Trophoblast cell (in vitro differentiated cells and primary cell): ENCODE data around the gene RARB.
A peak's percentile ranks its signal among the peaks of the same experiment; 100 is the strongest.

ENCODE experiments used
- DNase-seq, 2 donors: peaks; one replicate each; pipeline ENCODE4 v3.0.0-alpha.2; 2016
- H2AFZ ChIP-seq: 2 replicates; pipeline ENCODE4 v1.6.1; 2013; ENCODE audit warnings: low read length, moderate library complexity, mild to moderate bottlenecking; ENCODE audit not compliant: insufficient read depth, poor library complexity
- H2AK5ac ChIP-seq: 2 replicates; pipeline ENCODE4 v1.6.1; 2013; ENCODE audit warnings: mild to moderate bottlenecking, low read length
- H2BK120ac ChIP-seq: 2 replicates; pipeline ENCODE4 v1.6.1; 2013; ENCODE audit warnings: low read length, mild to moderate bottlenecking, moderate library complexity; ENCODE audit not compliant: insufficient read depth, poor library complexity
- H2BK12ac ChIP-seq: 2 replicates; pipeline ENCODE4 v1.6.1; 2013; ENCODE audit warnings: mild to moderate bottlenecking, low read length, moderate library complexity
- H2BK5ac ChIP-seq: 2 replicates; pipeline ENCODE4 v1.6.1; 2013; ENCODE audit warnings: low read length, low read depth, moderate library complexity, mild to moderate bottlenecking; ENCODE audit not compliant: poor library complexity
- H3K14ac ChIP-seq: 2 replicates; pipeline ENCODE4 v1.6.1; 2013; ENCODE audit warnings: mild to moderate bottlenecking, low read length
- H3K18ac ChIP-seq: 2 replicates; pipeline ENCODE4 v1.6.1; 2013; ENCODE audit warnings: mild to moderate bottlenecking, low read length
- H3K23ac ChIP-seq: 2 replicates; pipeline ENCODE4 v1.6.1; 2013; ENCODE audit warnings: low read length
- H3K27ac ChIP-seq: 2 replicates; pipeline ENCODE4 v1.5.1; 2013; ENCODE audit warnings: low read depth, mild to moderate bottlenecking, inconsistent platforms, low read length, moderate library complexity
- H3K27me3 ChIP-seq: 2 replicates; pipeline ENCODE4 v1.6.1; 2013; ENCODE audit warnings: inconsistent platforms, mild to moderate bottlenecking, low read length, moderate library complexity; ENCODE audit not compliant: insufficient read depth
- H3K36me3 ChIP-seq, 2 experiments: 1 replicate in 1 of 2; 2 replicates in 1 of 2; pipeline ENCODE4 v1.6.1; 2013; ENCODE audit warnings: low read length in 2 of 2, mild to moderate bottlenecking in 2 of 2, moderate library complexity in 1 of 2; ENCODE audit not compliant: insufficient read depth in 2 of 2, control insufficient read depth in 1 of 2
- H3K4ac ChIP-seq: 2 replicates; pipeline ENCODE4 v1.6.1; 2013; ENCODE audit warnings: low read depth, mild to moderate bottlenecking, low read length, moderate library complexity
- H3K4me1 ChIP-seq, 2 experiments: 1 replicate in 1 of 2; 2 replicates in 1 of 2; pipeline ENCODE4 v1.6.1; 2013; ENCODE audit warnings: low read length in 2 of 2, mild to moderate bottlenecking in 2 of 2, moderate library complexity in 1 of 2; ENCODE audit not compliant: insufficient read depth in 2 of 2, control insufficient read depth in 1 of 2
- H3K4me2 ChIP-seq: 2 replicates; pipeline ENCODE4 v1.6.1; 2013; ENCODE audit warnings: inconsistent platforms, mild to moderate bottlenecking, low read length, moderate library complexity
- H3K4me3 ChIP-seq: 2 replicates; pipeline ENCODE4 v1.5.1; 2013; ENCODE audit warnings: mild to moderate bottlenecking, low read depth, low read length, inconsistent platforms
- H3K79me1 ChIP-seq: one replicate; pipeline ENCODE4 v1.6.1; 2013; ENCODE audit warnings: low read length
- H3K79me2 ChIP-seq: 2 replicates; pipeline ENCODE4 v1.6.1; 2013; ENCODE audit warnings: low read length, mild to moderate bottlenecking; ENCODE audit not compliant: control insufficient read depth, insufficient read depth, poor library complexity
- H3K9ac ChIP-seq: 2 replicates; pipeline ENCODE4 v1.6.1; 2013; ENCODE audit warnings: mild to moderate bottlenecking, low read length
- H3K9me3 ChIP-seq: 2 replicates; pipeline ENCODE4 v1.6.1; 2013; ENCODE audit warnings: low read depth, mild to moderate bottlenecking, control low read depth, inconsistent platforms, low read length; ENCODE audit not compliant: insufficient read depth
- H4K12ac ChIP-seq: 2 replicates; pipeline ENCODE4 v1.6.1; 2013; ENCODE audit warnings: low read depth, mild to moderate bottlenecking, low read length, moderate library complexity
- H4K8ac ChIP-seq: 2 replicates; pipeline ENCODE4 v1.6.1; 2013; ENCODE audit warnings: low read depth, mild to moderate bottlenecking, low read length, moderate library complexity
- H4K91ac ChIP-seq: one replicate; pipeline ENCODE4 v1.6.1; 2013; ENCODE audit warnings: low read depth, mild to moderate bottlenecking, low read length, moderate library complexity
- WGBS: extraction: QIAGEN DNeasy Blood & Tissue Kit; methylation state at CpG from one replicate; pipeline ENCODE4 v1.1.7; 2013; ENCODE audit warnings: missing lambda C conversion rate; ENCODE audit not compliant: insufficient read length, insufficient coverage; ENCODE audit errors: extremely low coverage; 5-methylcytosine and 5-hydroxymethylcytosine counted together

Gene RARB

GRCh38 chr3:25396251-25396650 is 31.8 kb upstream of the RARB start:
- no peak overlapping the region for H3K9ac ChIP-seq
- no peak for DNase-seq
- no peak overlapping the region for H2AK5ac ChIP-seq
- peak overlapping the region; percentile 25 for H3K18ac ChIP-seq
- H2BK12ac ChIP-seq, result peak overlapping the region; percentile 42
- H3K79me1 ChIP-seq, result peaks cover 4% of the 10 kb centered on the region
- no peak overlapping the region for H3K4me3 ChIP-seq
- H2AFZ ChIP-seq, result no peak overlapping the region
- peaks cover 6 to 10% of the 10 kb centered on the region in 2 experiments for H3K4me1 ChIP-seq
- no peak overlapping the region for H3K27ac ChIP-seq
- H2BK120ac ChIP-seq, result no peak overlapping the region
- no peak overlapping the region for H3K14ac ChIP-seq
- no peaks in the 10 kb centered on the region for H3K36me3 ChIP-seq
- no peak overlapping the region for H4K8ac ChIP-seq
- H4K91ac ChIP-seq, result no peak overlapping the region
- H3K27me3 ChIP-seq, result no peaks in the 10 kb centered on the region
- H3K4ac ChIP-seq, result no peak overlapping the region
- no peaks in the 10 kb centered on the region for H3K9me3 ChIP-seq
- no peak overlapping the region for H4K12ac ChIP-seq
- H2BK5ac ChIP-seq, result no peak overlapping the region
- H3K4me2 ChIP-seq, result no peak overlapping the region
- no peak overlapping the region for H3K23ac ChIP-seq
- WGBS, result no CpG with 5 or more reads among the region's 2 CpGs
- no peaks in the 10 kb centered on the region for H3K79me2 ChIP-seq

DNA sequence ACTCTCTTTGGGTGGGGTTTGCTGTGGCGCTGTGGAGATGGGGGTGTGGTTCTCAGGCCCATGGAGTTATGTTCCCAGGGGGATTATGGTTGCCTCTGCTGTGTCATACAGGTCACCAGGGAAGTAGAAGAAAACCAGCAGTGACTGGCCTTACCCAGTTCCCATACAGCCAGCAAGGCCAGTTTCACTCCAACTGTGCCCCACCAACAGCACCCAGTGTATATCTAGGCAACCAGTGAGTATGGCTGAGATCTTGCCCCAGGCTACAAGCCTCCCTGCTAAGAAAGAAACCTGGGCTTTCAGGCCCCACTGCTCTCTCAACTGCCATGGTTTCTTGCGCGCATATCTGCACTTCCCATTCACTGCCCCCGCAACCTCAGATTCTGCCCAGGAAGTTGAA is 31.4 kb upstream of the RARB start:
- Histone ChIP-seq H3K36me3 (no peaks in the 10 kb centered on the region), H3K14ac (peak overlapping the region; percentile 57), H2BK12ac (peak overlapping the region; percentile 61), H2BK5ac (no peak overlapping the region), H3K4me1 (peaks cover 6 to 10% of the 10 kb centered on the region in 2 experiments), H3K9ac (no peak overlapping the region), H3K4me3 (no peak overlapping the region), H3K4me2 (no peak overlapping the region), H3K79me1 (peaks cover 4% of the 10 kb centered on the region), H2AK5ac (peak overlapping the region; percentile 84), H4K91ac (peak overlapping the region; percentile 60), H3K27ac (no peak overlapping the region), H4K12ac (no peak overlapping the region), H4K8ac (peak overlapping the region; percentile 22), H3K4ac (no peak overlapping the region), H3K18ac (peak overlapping the region; percentile 25), H3K79me2 (no peaks in the 10 kb centered on the region), H3K9me3 (no peaks in the 10 kb centered on the region), H3K23ac (no peak overlapping the region), H2AFZ (no peak overlapping the region), H3K27me3 (no peaks in the 10 kb centered on the region), H2BK120ac (peak overlapping the region; percentile 63)
- DNase-seq, result no peak
- WGBS, result no CpG with 5 or more reads among the region's 4 CpGs

- Histone ChIP-seq H2BK12ac (no peak overlapping the region), H4K91ac (no peak overlapping the region), H3K9ac (no peak overlapping the region), H3K4me3 (no peak overlapping the region), H2AK5ac (no peak overlapping the region), H3K27me3 (no peaks in the 10 kb centered on the region), H3K9me3 (no peaks in the 10 kb centered on the region), H2BK5ac (peak overlapping the region; percentile 11), H2BK120ac (peak overlapping the region; percentile 63), H3K18ac (no peak overlapping the region), H3K79me2 (no peaks in the 10 kb centered on the region), H3K4me1 (peaks cover 6 to 10% of the 10 kb centered on the region in 2 experiments), H3K79me1 (peaks cover 4% of the 10 kb centered on the region), H4K12ac (no peak overlapping the region), H4K8ac (no peak overlapping the region), H3K4me2 (no peak overlapping the region), H3K23ac (no peak overlapping the region), H2AFZ (peak overlapping the region; percentile 23), H3K27ac (no peak overlapping the region), H3K4ac (no peak overlapping the region), H3K36me3 (no peaks in the 10 kb centered on the region), H3K14ac (no peak overlapping the region)
- no peak for DNase-seq
- no CpG with 5 or more reads among the region's 2 CpGs for WGBS
Measured at GRCh38 chr3:25397150-25397549, 30.9 kb upstream of the RARB start.

DNA sequence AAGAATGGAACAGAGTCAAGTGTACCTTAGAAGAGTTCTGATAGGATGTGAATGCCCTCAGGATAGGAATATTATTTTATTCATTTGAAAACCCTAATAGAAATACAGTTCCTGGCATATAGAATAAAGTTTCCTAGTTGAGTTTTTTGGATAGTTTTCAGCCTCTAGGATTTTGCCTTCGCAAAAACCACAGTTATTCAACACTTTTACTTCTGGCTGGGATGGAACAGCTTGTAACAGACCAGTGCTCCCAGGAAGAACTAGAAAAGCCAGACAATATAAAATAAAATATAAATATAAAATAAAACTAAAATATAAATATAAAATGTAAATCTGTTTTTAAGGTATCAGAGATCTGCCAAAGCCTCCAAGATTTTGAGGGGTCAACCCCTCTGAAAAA is 27.5 kb upstream of the RARB start:
- H2AK5ac ChIP-seq, result no peak overlapping the region
- H3K14ac ChIP-seq, result no peak overlapping the region
- H3K79me1 ChIP-seq, result peaks cover 4% of the 10 kb centered on the region
- WGBS, result no CpG with 5 or more reads among the region's 1 CpG
- peaks cover 6 to 10% of the 10 kb centered on the region in 2 experiments for H3K4me1 ChIP-seq
- DNase-seq, result no peak
- H3K27ac ChIP-seq, result no peak overlapping the region
- H3K4ac ChIP-seq, result no peak overlapping the region
- H3K36me3 ChIP-seq, result no peaks in the 10 kb centered on the region
- H3K4me2 ChIP-seq, result no peak overlapping the region
- no peak overlapping the region for H3K9ac ChIP-seq
- H2BK120ac ChIP-seq, result no peak overlapping the region
- no peak overlapping the region for H4K8ac ChIP-seq
- no peaks in the 10 kb centered on the region for H3K79me2 ChIP-seq
- H3K23ac ChIP-seq, result no peak overlapping the region
- H3K9me3 ChIP-seq, result no peaks in the 10 kb centered on the region
- H4K12ac ChIP-seq, result no peak overlapping the region
- no peaks in the 10 kb centered on the region for H3K27me3 ChIP-seq
- H3K18ac ChIP-seq, result no peak overlapping the region
- no peak overlapping the region for H3K4me3 ChIP-seq
- H2BK12ac ChIP-seq, result no peak overlapping the region
- H4K91ac ChIP-seq, result no peak overlapping the region
- no peak overlapping the region for H2BK5ac ChIP-seq
- no peak overlapping the region for H2AFZ ChIP-seq
